Hindlimb muscle (tissue), 1 donor: Measurements from ENCODE around the gene KCNIP4. TPM values are rescaled to one million over a fixed set of nuclear protein-coding genes. Genes with fewer than 3 reads are reported as not detected.

ENCODE experiments used
- DNase-seq: peaks from one replicate; pipeline ENCODE4 v3.0.0-alpha.2; 2013
- polyA plus RNA-seq: library from polyadenylated mRNA; unstranded; fragments of 120-200 nt; gene quantifications from one replicate; pipeline ENCODE4 v1.2.1, GENCODE V29; 2013; ENCODE audit not compliant: insufficient read length

The KCNIP4 gene
- polyA plus RNA-seq, 1 donor, result 1.8 TPM

- no peak for DNase-seq
Observed at GRCh38 chr4:21680326-21680898, 268.2 kb downstream of the KCNIP4 start.

- DNase-seq, result no peak
Observed at GRCh38 chr4:21678711-21679110, 269.9 kb downstream of the KCNIP4 start.

GRCh38 chr4:21677173-21677572, 271.4 kb downstream of the KCNIP4 start:
- DNase-seq, result no peak

GRCh38 chr4:21664355-21664754, 284.2 kb downstream of the KCNIP4 start:
- no peak for DNase-seq

GRCh38 chr4:21656832-21657231, 291.7 kb downstream of the KCNIP4 start:
- no peak for DNase-seq

- no peak for DNase-seq
Observed at GRCh38 chr4:21655031-21655430, 293.5 kb downstream of the KCNIP4 start.

GRCh38 chr4:21652508-21653231, 295.9 kb downstream of the KCNIP4 start:
- DNase-seq, result no peak

- no peak for DNase-seq
Observed at GRCh38 chr4:21649391-21650090, 299.0 kb downstream of the KCNIP4 start.

- no peak for DNase-seq
Observed at GRCh38 chr4:21645776-21646175, 302.8 kb downstream of the KCNIP4 start.

GRCh38 chr4:21641696-21642095, 306.9 kb downstream of the KCNIP4 start:
- DNase-seq, result no peak

- no peak for DNase-seq
Observed at GRCh38 chr4:21638171-21638725, 310.3 kb downstream of the KCNIP4 start.

- no peak for DNase-seq
Observed at GRCh38 chr4:21628916-21629610, 319.5 kb downstream of the KCNIP4 start.

- no peak for DNase-seq
Observed at GRCh38 chr4:21628116-21628670, 320.4 kb downstream of the KCNIP4 start.

- DNase-seq, result no peak
Observed at GRCh38 chr4:21625447-21625846, 323.1 kb downstream of the KCNIP4 start.

- DNase-seq, result no peak
Observed at GRCh38 chr4:21605006-21605405, 343.6 kb downstream of the KCNIP4 start.

GRCh38 chr4:21596521-21596920, 352.1 kb downstream of the KCNIP4 start:
- no peak for DNase-seq

- DNase-seq, result no peak
Observed at GRCh38 chr4:21593671-21594001, 354.9 kb downstream of the KCNIP4 start.

GRCh38 chr4:21592970-21593670, 355.5 kb downstream of the KCNIP4 start:
- DNase-seq, result no peak

GRCh38 chr4:21577056-21577455, 371.5 kb downstream of the KCNIP4 start:
- DNase-seq, result no peak

- no peak for DNase-seq
Observed at GRCh38 chr4:21571100-21571499, 377.5 kb downstream of the KCNIP4 start.

GRCh38 chr4:21569638-21570037, 378.9 kb downstream of the KCNIP4 start:
- DNase-seq, result no peak

GRCh38 chr4:21555083-21555482, 393.5 kb downstream of the KCNIP4 start:
- DNase-seq, result no peak
